Fibroblast of lung (primary cell): Measurements from ENCODE around the gene NR2F1-AS1.
"Not testable (repeated sequence)": the region's sequence is repeated elsewhere in the genome, so short reads cannot be mapped to it uniquely, and the experiment has no call there.

Experiments
- EZH2 ChIP-seq: IDR thresholded peaks from 2 replicates; pipeline ENCODE4 v1.5.1; 2012; ENCODE audit warnings: low read length, control low read depth, mild to moderate bottlenecking; ENCODE audit errors: missing control alignments
- TF ChIP-seq, protein P1 (sequence below), 2 donors: IDR thresholded peaks in 1 of 2; conservative IDR thresholded peaks in 1 of 2; 1 replicate in 1 of 2; 2 replicates in 1 of 2; pipeline ENCODE4 v1.5.1; 2011 to 2012; ENCODE audit warnings: low read length in 2 of 2, control low read depth in 1 of 2, inconsistent platforms in 1 of 2, low read depth in 1 of 2, mild to moderate bottlenecking in 1 of 2

DNA sequence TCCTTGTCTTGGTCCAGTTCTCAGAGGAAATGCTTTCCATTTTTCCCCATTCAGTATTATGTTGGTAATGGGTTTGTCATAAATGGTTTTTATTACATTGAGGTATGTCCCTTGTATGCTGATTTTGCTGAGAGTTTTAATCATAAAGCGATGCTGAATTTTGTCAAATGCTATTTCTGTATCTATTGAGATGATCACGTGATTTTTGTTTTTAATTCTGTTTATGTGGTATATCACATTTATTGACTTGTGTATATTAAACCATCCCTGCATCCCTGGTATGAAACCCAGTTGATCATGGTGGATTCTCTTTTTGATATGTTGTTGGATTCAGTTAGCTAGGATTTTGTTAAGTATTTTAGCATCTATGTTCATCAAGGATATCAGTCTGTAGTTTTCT, 189.8 kb downstream of the NR2F1-AS1 start:
- TF ChIP-seq, protein P1, sequence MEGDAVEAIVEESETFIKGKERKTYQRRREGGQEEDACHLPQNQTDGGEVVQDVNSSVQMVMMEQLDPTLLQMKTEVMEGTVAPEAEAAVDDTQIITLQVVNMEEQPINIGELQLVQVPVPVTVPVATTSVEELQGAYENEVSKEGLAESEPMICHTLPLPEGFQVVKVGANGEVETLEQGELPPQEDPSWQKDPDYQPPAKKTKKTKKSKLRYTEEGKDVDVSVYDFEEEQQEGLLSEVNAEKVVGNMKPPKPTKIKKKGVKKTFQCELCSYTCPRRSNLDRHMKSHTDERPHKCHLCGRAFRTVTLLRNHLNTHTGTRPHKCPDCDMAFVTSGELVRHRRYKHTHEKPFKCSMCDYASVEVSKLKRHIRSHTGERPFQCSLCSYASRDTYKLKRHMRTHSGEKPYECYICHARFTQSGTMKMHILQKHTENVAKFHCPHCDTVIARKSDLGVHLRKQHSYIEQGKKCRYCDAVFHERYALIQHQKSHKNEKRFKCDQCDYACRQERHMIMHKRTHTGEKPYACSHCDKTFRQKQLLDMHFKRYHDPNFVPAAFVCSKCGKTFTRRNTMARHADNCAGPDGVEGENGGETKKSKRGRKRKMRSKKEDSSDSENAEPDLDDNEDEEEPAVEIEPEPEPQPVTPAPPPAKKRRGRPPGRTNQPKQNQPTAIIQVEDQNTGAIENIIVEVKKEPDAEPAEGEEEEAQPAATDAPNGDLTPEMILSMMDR (conservative IDR thresholded peaks at IDR 0.05 in 1 of 2, IDR thresholded peaks at IDR 0.05 in 1 of 2; ENCODE audit: low read depth in 1 of 2, low read length in 2 of 2) = not testable (repeated sequence)
- TF ChIP-seq EZH2 = not testable (repeated sequence)
